ENCODE data around the gene PDZD8. TPM values are rescaled to one million over a fixed set of nuclear protein-coding genes. Genes with fewer than 3 reads are reported as not detected.

Gene PDZD8
- total RNA-seq, 1 donor from 2014 or later: 13.2 TPM

GRCh38 chr10:117248750-117249465 lies 126.3 kb downstream of the PDZD8 start:
- no peak overlapping the region for H3K27ac Mint-ChIP-seq
- H3K4me1 Mint-ChIP-seq: no peaks in the 10 kb centered on the region
- no peak overlapping the region for H3K4me3 Mint-ChIP-seq
- ATAC-seq (ENCODE audit: low read depth) (no peak), DNase-seq (no peak)
- intact Hi-C loops (cut with micrococcal nuclease): no loop called here
- ChIA-PET POLR2A (no interaction called here), CTCF (no interaction called here)
- no peak for TF ChIP-seq CTCF (IDR thresholded peaks at IDR 0.05)
- no peaks in the 10 kb centered on the region for H3K9me3 Mint-ChIP-seq
- no peaks in the 10 kb centered on the region for H3K36me3 Mint-ChIP-seq (ENCODE audit: low read depth)
- peaks cover 30% of the 10 kb centered on the region for H3K27me3 Mint-ChIP-seq

- H3K27ac Mint-ChIP-seq: no peak overlapping the region
- H3K36me3 Mint-ChIP-seq (ENCODE audit: low read depth): no peaks in the 10 kb centered on the region
- ATAC-seq (ENCODE audit: low read depth) (no peak), DNase-seq (no peak)
- no peak overlapping the region for H3K4me3 Mint-ChIP-seq
- H3K27me3 Mint-ChIP-seq: peaks cover 41% of the 10 kb centered on the region
- intact Hi-C loops (cut with micrococcal nuclease): no loop called here
- no peaks in the 10 kb centered on the region for H3K9me3 Mint-ChIP-seq
- CTCF ChIA-PET: no interaction called here
- no peaks in the 10 kb centered on the region for H3K4me1 Mint-ChIP-seq
- POLR2A ChIA-PET: no interaction called here
- no peak for TF ChIP-seq CTCF (IDR thresholded peaks at IDR 0.05)
Measured at GRCh38 chr10:117246997-117247671, 128.1 kb downstream of the PDZD8 start.

GRCh38 chr10:117242463-117242832 lies 132.8 kb downstream of the PDZD8 start:
- Mint-ChIP-seq H3K4me1 (peaks cover 4% of the 10 kb centered on the region), H3K36me3 (ENCODE audit: low read depth) (no peaks in the 10 kb centered on the region), H3K27ac (no peak overlapping the region), H3K4me3 (no peak overlapping the region), H3K27me3 (peaks cover 42% of the 10 kb centered on the region), H3K9me3 (peaks cover 3% of the 10 kb centered on the region)
- intact Hi-C loops (cut with micrococcal nuclease): no loop called here
- ATAC-seq (ENCODE audit: low read depth) (no peak), DNase-seq (no peak)
- CTCF ChIA-PET: interaction anchor here (0.6 kb wide), 1 partner anchor 16 kb away, joined by 3 read pairs; no protein-coding TSS in a partner anchor
- POLR2A ChIA-PET: no interaction called here
- TF ChIP-seq CTCF (IDR thresholded peaks at IDR 0.05): no peak

GRCh38 chr10:117241541-117242462 lies 133.4 kb downstream of the PDZD8 start:
- TF ChIP-seq CTCF (IDR thresholded peaks at IDR 0.05): no peak
- no peak overlapping the region for H3K27ac Mint-ChIP-seq
- peaks cover 4% of the 10 kb centered on the region for H3K4me1 Mint-ChIP-seq
- intact Hi-C loops (cut with micrococcal nuclease): no loop called here
- no peaks in the 10 kb centered on the region for H3K36me3 Mint-ChIP-seq (ENCODE audit: low read depth)
- H3K9me3 Mint-ChIP-seq: peaks cover 5% of the 10 kb centered on the region
- DNase-seq: no peak
- ATAC-seq (ENCODE audit: low read depth): no peak
- H3K4me3 Mint-ChIP-seq: no peak overlapping the region
- ChIA-PET CTCF (interaction anchor here (0.6 kb wide), 1 partner anchor 16 kb away, joined by 3 read pairs; no protein-coding TSS in a partner anchor), POLR2A (no interaction called here)
- peaks cover 38% of the 10 kb centered on the region for H3K27me3 Mint-ChIP-seq
